HepG2 (cell line): Measurements from ENCODE around the gene CYSRT1. TPM values are rescaled to one million over a fixed set of nuclear protein-coding genes. Genes with fewer than 3 reads are reported as not detected.
A peak's percentile ranks its signal among the peaks of the same experiment; 100 is the strongest.

Experiments used
- ARID4A ChIP-seq: sonication (generic); formaldehyde crosslinking; IDR thresholded peaks from 2 replicates; pipeline ENCODE4 v1.5.0; 2020; ENCODE audit warnings: mild to moderate bottlenecking, missing genetic modification reagents, borderline replicate concordance
- CBX1 ChIP-seq: IDR thresholded peaks from one replicate; pipeline ENCODE4 v1.6.1; 2016; ENCODE audit warnings: antibody characterized with exemption, low read depth
- GABPB1 ChIP-seq: IDR thresholded peaks from 2 replicates; pipeline ENCODE4 v1.6.1; 2016; ENCODE audit warnings: mild to moderate bottlenecking, missing genetic modification reagents, moderate library complexity, missing compliant biosample characterization
- MYNN ChIP-seq: sonication (generic); formaldehyde crosslinking; IDR thresholded peaks from 2 replicates; pipeline ENCODE4 v1.4.0; 2020; ENCODE audit warnings: mild to moderate bottlenecking, low read depth, missing genetic modification reagents
- NAIF1 ChIP-seq: sonication (generic); formaldehyde crosslinking; IDR thresholded peaks from 2 replicates; pipeline ENCODE4 v1.5.0; 2020; ENCODE audit warnings: mild to moderate bottlenecking, missing genetic modification reagents, borderline replicate concordance
- NKX3-1 ChIP-seq: sonication (generic); formaldehyde crosslinking; IDR thresholded peaks from 2 replicates; pipeline ENCODE4 v1.5.0; 2020; ENCODE audit warnings: missing genetic modification reagents
- NR2C2 ChIP-seq: sonication (generic); formaldehyde crosslinking; IDR thresholded peaks from 2 replicates; pipeline ENCODE4 v1.4.0; 2020; ENCODE audit warnings: missing genetic modification reagents, mild to moderate bottlenecking, moderate library complexity, borderline replicate concordance
- POGK ChIP-seq: sonication (generic); formaldehyde crosslinking; conservative IDR thresholded peaks from 2 replicates; pipeline ENCODE4 v1.8.0; 2022; ENCODE audit warnings: mild to moderate bottlenecking, moderate library complexity, missing genetic modification reagents
- SMAD9 ChIP-seq: sonication (generic); formaldehyde crosslinking; IDR thresholded peaks from 2 replicates; pipeline ENCODE4 v1.5.1; 2020; ENCODE audit warnings: mild to moderate bottlenecking, missing genetic modification reagents
- ZFP62 ChIP-seq: sonication (generic); formaldehyde crosslinking; IDR thresholded peaks from 2 replicates; pipeline ENCODE4 v1.4.0; 2020; ENCODE audit warnings: missing genetic modification reagents
- polyA plus RNA-seq, 8 experiments: library from polyadenylated mRNA; depleted of rRNA in 3 of 8; stranded (reverse) in 7 of 8; unstranded in 1 of 8; fragments of >200 nt; fragmentation: Illumina TruSeq in 4 of 8; extraction: Trizol in 4 of 8; gene quantifications; 2 replicates each; pipeline versions ENCODE4 v1.2.1 to v1.2.3, GENCODE V29; 2011 to 2016; ENCODE audit warnings: low read depth in 4 of 8, missing spikeins in 1 of 8, mixed read lengths in 1 of 8; ENCODE audit not compliant: insufficient read depth in 1 of 8
- total RNA-seq, 5 experiments: library from RNA; depleted of rRNA; stranded (reverse); fragments of >200 nt; fragmentation: Illumina TruSeq; extraction: Trizol; gene quantifications; 2 replicates each; pipeline ENCODE4 v1.2.3, GENCODE V29; 2016; ENCODE audit warnings: low read depth in 1 of 5

Gene CYSRT1
- total and polyA plus RNA-seq, 2 of the 13 experiments (the other 11 are each of a cell fraction or from before 2014, with no cell fraction given), result 1.5 to 2.1 TPM

- TF ChIP-seq GABPB1 (CRISPR knock-in tag), result peak; percentile 42
- TF ChIP-seq NR2C2, result no peak
- no peak for TF ChIP-seq NKX3-1
- TF ChIP-seq CBX1, result no peak
- peak; percentile 52; the same call in 1 of the 2 replicates for TF ChIP-seq POGK (CRISPR knock-in tag)
- no peak for TF ChIP-seq NAIF1 (CRISPR knock-in tag)
- TF ChIP-seq SMAD9 (CRISPR knock-in tag), result no peak
- no peak for TF ChIP-seq MYNN
- TF ChIP-seq ZFP62 (CRISPR knock-in tag), result no peak
- TF ChIP-seq ARID4A, result peak; percentile 29; the same call in 1 of the 2 replicates
Measured at GRCh38 chr9:137227054-137227852, 2.3 kb downstream of the CYSRT1 start, which contains the start of gene RNF224 (continued).
